Measurements from ENCODE around the gene STK10. TPM values are rescaled to one million over a fixed set of nuclear protein-coding genes. Genes with fewer than 3 reads are reported as not detected.

Gene STK10
- total RNA-seq, 2 donors from 2014 or later: 16.1 to 23.2 TPM

DNA sequence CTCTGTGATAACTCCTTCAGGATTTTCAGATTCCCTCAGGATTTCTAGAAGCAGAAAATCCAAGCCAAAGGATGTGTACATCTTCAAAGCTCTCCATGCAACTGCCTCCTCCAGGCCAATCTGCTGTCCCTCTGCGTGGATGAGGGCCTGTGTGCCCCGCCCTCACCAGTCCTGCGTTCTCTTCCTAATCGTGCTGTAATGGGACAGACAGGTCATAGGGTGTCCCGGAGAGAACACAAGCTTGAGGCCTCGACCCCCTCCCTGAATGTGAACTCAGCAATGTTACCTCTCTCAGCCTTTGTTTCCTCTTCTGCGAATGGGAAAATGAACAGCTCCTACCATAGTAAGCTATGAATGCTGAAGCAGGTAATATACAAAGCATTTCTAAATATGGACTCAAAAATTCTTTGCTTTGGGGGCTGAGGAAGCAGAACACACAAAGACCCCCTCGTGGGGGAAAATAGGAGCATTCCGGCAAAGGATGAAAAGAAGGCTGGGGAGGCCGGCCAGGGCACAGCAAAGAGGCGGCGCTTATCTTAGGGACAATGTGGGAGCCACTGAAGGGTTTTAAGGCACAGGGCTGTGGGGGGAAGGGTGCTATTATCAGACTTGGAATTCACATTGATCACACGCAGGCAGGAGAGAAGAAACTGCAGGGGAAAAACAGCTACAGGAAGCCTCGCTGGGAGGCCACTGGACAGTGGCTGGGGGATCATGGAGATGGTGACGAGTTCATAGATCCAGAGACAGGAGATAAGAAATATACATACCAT, 124.4 kb downstream of the STK10 start:
- no peak overlapping the region for H3K4me3 ChIP-seq
- H3K27me3 ChIP-seq: no peaks in the 10 kb centered on the region
- H3K4me1 ChIP-seq: no peaks in the 10 kb centered on the region
- TF ChIP-seq, protein P1, sequence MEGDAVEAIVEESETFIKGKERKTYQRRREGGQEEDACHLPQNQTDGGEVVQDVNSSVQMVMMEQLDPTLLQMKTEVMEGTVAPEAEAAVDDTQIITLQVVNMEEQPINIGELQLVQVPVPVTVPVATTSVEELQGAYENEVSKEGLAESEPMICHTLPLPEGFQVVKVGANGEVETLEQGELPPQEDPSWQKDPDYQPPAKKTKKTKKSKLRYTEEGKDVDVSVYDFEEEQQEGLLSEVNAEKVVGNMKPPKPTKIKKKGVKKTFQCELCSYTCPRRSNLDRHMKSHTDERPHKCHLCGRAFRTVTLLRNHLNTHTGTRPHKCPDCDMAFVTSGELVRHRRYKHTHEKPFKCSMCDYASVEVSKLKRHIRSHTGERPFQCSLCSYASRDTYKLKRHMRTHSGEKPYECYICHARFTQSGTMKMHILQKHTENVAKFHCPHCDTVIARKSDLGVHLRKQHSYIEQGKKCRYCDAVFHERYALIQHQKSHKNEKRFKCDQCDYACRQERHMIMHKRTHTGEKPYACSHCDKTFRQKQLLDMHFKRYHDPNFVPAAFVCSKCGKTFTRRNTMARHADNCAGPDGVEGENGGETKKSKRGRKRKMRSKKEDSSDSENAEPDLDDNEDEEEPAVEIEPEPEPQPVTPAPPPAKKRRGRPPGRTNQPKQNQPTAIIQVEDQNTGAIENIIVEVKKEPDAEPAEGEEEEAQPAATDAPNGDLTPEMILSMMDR (IDR thresholded peaks at IDR 0.05): no peak
- no peak for DNase-seq
- no peak overlapping the region for H3K9ac ChIP-seq (ENCODE audit: low read depth in 2 of 2, low read length in 2 of 2)
- no peaks in the 10 kb centered on the region for H3K9me3 ChIP-seq
- intact Hi-C loops (cut with DNase I): no loop called here
- H3K27ac ChIP-seq: no peak overlapping the region
- H3K36me3 ChIP-seq: no peaks in the 10 kb centered on the region

DNA sequence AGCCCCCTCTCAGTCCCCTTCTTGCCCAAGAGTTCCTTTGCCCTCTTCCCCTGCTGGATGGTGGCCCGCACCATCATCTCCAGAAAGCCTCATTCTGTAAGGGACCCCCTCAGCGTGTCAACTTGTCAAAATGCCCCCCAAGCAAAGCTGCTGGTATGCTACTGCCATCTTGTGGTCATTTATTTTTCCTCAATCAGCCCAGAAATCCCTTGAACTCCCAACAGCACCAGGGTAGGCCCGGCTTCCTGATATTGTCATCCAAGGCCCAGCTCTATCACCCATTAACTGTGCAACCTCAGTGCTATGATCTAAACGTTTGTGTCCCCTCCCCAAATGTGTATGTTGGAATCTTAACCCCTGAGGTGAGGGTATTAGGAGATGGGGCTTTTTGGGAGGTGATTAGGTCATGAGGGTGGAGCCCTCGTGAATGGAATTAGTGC, 128.3 kb downstream of the STK10 start:
- Histone ChIP-seq H3K9ac (ENCODE audit: low read depth in 2 of 2, low read length in 2 of 2) (no peak overlapping the region), H3K4me3 (no peak overlapping the region), H3K27me3 (no peaks in the 10 kb centered on the region), H3K36me3 (no peaks in the 10 kb centered on the region), H3K27ac (no peak overlapping the region), H3K4me1 (no peaks in the 10 kb centered on the region), H3K9me3 (no peaks in the 10 kb centered on the region)
- intact Hi-C loops (cut with DNase I): no loop called here
- TF ChIP-seq, protein P1 (IDR thresholded peaks at IDR 0.05): peak; percentile 25
- DNase-seq: no peak

DNA sequence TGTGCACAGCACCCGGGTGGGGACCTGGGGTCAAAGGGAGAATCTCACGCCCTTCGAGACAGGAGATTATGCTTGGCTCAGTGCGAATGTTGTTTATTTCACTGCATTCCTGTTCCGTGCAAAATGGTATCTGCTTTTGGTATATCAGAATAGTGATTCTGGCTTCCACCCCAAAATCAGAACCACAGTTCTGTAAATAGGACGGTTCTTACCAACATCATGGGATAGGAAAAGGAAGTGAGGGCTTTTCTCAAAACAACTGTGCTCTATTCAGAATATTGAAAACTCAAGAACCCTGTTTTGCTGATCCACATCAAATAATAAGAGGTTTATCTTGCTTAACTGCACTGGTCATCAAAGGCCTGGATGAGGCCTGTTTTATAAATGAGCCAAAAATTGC, 129.9 kb downstream of the STK10 start:
- Histone ChIP-seq H3K4me3 (no peak overlapping the region), H3K9me3 (no peaks in the 10 kb centered on the region), H3K27ac (no peak overlapping the region), H3K27me3 (no peaks in the 10 kb centered on the region), H3K36me3 (no peaks in the 10 kb centered on the region), H3K9ac (ENCODE audit: low read depth in 2 of 2, low read length in 2 of 2) (no peak overlapping the region), H3K4me1 (no peaks in the 10 kb centered on the region)
- DNase-seq: no peak
- intact Hi-C loops (cut with DNase I): no loop called here
- TF ChIP-seq, protein P1 (IDR thresholded peaks at IDR 0.05): no peak

DNA sequence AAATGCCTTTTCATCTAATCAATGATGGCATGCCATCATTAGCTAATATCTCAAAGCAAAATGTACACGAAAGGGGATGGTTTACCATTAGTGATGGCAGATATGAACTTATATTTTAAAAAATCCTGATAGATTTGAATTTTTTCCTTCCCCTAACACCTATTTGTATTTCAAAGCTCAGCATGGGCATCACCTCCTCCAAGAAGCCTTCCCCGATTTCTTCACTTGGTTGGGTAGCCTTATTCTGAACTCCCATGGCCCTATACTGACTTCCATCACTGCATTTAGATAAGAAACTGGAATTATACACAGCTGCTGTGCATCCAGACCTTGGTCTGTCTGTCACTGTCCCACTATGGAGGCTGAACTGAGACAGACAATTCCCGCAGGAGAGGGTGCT, 132.0 kb downstream of the STK10 start:
- no peaks in the 10 kb centered on the region for H3K9me3 ChIP-seq
- H3K4me1 ChIP-seq: no peaks in the 10 kb centered on the region
- no peak for DNase-seq
- H3K4me3 ChIP-seq: no peak overlapping the region
- no peaks in the 10 kb centered on the region for H3K27me3 ChIP-seq
- TF ChIP-seq, protein P1 (IDR thresholded peaks at IDR 0.05): no peak
- intact Hi-C loops (cut with DNase I): no loop called here
- H3K27ac ChIP-seq: no peak overlapping the region
- no peaks in the 10 kb centered on the region for H3K36me3 ChIP-seq
- no peak overlapping the region for H3K9ac ChIP-seq (ENCODE audit: low read depth in 2 of 2, low read length in 2 of 2)

DNA sequence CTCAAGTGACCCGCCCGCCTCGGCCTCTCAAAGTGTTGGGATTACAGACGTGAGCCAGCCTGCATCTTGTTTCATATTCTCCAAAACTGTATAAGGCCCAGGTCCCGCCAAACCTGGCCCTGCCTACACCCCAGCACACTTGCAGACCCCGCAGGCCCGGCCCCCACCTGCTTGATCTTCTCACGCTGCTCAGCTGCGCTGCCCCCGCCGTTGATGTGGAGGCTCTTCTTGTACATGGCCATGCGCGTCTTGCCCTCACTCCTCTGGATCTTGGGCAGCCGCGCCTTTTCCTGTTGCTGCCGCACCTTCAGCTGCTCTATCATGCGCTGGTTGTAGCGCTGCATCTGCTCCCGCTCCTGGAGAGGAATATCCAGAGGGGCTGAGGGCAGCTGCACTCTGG, 132.6 kb downstream of the STK10 start:
- Histone ChIP-seq H3K4me1 (no peaks in the 10 kb centered on the region), H3K36me3 (no peaks in the 10 kb centered on the region), H3K27me3 (no peaks in the 10 kb centered on the region), H3K27ac (no peak overlapping the region), H3K9ac (ENCODE audit: low read depth in 2 of 2, low read length in 2 of 2) (no peak overlapping the region), H3K4me3 (no peak overlapping the region), H3K9me3 (no peaks in the 10 kb centered on the region)
- intact Hi-C loops (cut with DNase I): no loop called here
- TF ChIP-seq, protein P1 (IDR thresholded peaks at IDR 0.05): no peak
- no peak for DNase-seq

Data from colonic mucosa (tissue), 4 donors.